HG02840 (cell line): ENCODE results near the gene AKAP8L.

ENCODE experiments used
- ATAC-seq: cut with Tn5 transposase; IDR thresholded peaks from one replicate; pipeline ENCODE4 v1.9.1; 2021; ENCODE audit warnings: mild to moderate bottlenecking, moderate library complexity, moderate number of reproducible peaks; ENCODE audit not compliant: unreplicated experiment, low FRiP score

The AKAP8L gene

DNA sequence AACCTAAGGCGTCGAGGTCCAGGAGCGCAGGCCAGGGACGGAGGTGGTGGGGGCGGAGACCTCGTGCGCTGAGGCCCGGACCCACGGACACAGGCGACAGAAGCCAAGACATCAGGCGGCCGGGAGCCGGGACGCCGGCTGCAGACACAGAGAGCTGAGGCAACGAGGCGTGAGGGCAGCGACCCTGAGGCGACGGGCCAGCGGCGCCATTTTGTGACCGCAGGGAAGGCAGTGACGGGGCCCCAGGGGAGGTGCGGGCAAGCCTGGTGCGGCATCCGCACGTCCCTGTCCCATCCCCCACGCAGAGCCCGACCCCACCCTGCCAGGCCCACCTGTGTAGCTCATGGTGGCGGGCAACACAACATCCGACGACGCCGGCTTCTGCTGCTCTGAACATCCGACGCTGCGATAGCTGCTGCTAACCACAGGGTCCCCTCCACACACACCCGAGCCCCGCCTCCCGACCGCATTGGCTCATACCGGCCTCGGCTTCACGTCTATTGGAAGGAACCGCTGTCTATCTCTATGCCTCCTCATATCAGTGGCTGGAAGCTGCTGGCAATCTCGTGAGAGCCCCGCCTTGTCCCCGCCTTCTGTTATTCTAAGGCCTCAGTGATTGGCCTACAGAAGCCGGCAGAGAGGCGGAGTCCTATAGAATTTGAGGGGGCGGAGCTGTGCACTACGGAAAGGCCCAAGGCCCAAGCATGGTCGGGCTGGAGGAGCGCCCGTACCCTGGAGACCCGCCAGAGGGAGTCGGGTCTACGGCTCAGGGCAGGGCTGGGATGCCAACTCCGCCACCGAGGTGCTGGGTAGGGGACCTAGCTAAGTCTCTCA lies at the start of gene AKAP8L:
Gene AKAP8L (minus strand): TSS at position 410 of the 834 bp plus-strand sequence. CDS start 65 bp downstream, at position 345.
- ATAC-seq, result peak; percentile 93

GRCh38 chr19:15467734-15468214 lies 49.0 kb upstream of the AKAP8L start:
- no peak for ATAC-seq

GRCh38 chr19:15466851-15467733 lies 48.3 kb upstream of the AKAP8L start:
- peak; percentile 48 for ATAC-seq

DNA sequence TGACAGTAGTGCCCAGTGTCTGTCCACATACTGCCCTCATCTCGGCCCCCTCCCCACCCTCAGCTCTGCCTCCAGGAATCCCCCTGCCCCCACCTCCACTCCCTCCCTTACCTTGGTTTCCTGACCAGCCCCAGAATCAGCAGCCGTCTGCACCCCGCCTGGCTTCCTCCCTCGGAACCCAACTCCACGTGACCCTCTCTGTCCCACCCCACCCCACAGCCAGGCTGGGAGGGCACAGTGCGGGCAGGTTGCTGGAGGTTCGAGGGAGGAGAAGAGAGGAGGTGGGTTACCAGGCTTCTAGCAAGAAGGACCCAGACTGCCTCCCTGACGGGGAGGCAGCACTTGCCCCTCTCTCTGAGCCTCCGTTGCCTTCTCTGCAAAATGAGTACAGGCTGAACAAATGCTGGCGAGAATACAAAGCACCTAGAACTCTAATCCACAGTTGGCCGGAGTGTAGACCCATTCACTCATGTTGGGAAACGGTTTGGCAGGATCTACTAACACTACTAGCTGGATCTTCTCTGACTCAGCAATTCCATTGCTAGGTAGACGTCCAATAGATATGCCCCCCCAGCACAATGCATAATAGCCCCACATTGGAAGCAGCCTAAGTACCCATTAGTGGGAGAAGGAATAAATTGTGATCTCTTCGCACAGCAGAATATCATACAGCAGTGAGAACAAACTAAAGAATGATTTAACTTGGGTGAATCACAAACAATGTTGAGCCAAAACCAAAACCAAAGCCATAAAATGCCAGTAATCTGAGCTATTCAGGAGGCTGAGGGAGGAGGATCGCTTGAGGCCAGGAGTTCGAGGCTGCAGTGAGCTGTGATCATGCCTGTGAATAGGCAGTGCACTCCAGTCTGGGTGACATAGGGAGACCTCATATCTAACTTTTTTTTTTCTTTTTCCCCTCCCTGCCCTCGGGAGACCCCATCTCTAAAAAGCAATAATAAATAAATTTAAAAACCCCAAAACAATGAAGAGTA lies 45.9 kb upstream of the AKAP8L start, which contains the start of gene RASAL3:
Gene RASAL3 (minus strand): TSS at position 151 of the 992 bp plus-strand sequence. CDS start 186 bp downstream, outside the sequence.
- no peak for ATAC-seq

GRCh38 chr19:15463861-15464371 lies 45.1 kb upstream of the AKAP8L start:
- no peak for ATAC-seq

GRCh38 chr19:15461694-15462093 lies 42.9 kb upstream of the AKAP8L start:
- no peak for ATAC-seq

DNA sequence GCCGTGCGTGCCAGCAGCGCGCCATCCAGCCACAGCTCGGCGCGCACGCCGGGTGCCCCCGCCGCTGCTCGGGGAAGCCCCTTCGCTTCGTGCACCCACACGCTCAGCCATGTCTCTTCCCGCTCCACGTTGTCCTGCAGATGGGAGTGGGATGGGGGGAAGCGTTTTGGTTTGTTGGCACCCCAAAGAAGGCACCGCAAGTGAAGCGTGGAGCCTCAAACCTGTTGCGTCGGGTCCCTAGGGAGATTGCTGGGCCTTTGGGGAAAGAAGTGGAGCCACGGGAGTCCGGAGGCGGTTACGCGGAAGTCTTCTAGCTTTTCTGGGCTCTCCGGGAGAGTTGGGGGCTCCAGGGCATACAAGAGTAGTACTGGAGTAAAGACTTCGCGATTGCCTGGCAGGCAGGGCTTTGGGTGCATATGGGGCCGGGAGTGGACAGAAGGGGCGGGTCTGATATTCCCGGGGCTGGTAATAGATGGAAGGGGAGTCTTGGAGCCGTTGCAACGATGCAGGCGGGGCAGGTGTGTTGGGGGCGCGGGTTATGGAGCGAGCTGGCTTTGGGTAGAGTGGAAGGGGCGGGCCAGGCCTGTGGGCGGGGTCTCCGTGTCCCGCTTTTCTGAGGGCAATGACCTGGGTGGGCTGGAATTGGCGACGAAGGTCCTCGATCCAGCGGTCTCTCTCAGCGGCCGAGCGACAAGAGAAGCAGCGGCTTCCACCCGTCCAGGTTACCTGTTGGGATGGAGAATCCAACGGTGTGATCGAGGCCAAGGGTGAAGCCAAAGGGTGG lies 39.1 kb upstream of the AKAP8L start:
- no peak for ATAC-seq

DNA sequence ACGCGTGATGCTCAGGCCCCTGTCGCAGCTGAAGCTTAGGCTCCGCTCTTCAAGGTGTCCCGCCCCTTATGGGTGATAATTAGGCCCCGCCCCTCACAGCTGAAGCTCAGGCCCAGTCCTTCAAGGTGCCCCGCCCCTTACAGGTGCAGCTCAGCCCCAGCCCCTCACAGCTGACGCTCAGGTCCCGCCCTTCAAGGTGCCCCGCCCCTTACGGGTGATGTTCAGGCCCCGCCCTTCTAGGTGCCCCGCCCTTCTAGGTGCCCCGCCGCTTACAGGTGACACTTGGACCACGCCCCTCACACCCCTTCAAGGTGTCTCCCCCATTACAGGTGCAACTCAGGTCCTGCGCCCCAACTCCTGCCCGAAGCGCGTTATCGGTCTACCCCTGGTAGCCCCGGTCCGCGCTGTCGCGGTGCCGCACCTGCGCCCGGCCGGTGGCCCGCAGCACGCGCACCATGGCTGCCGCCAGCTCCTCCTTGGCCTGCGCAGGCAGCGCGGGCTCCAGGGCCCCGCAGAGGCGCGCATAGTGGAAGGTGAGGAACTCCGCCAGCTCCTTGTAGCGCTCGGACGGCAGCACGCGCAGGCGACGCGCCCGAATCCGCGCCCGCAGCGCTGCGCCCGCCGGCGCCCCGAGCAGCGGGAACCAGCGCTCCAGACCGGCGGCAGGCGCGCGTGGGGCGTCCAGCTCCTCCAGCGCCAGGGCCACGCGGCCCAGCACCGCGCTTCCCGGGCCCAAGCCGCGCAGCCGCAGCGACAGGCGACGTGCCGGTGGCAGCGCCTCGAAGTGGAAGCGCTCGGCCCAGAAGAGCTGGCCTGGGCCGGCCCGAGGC lies 38.3 kb upstream of the AKAP8L start:
- ATAC-seq, result no peak

DNA sequence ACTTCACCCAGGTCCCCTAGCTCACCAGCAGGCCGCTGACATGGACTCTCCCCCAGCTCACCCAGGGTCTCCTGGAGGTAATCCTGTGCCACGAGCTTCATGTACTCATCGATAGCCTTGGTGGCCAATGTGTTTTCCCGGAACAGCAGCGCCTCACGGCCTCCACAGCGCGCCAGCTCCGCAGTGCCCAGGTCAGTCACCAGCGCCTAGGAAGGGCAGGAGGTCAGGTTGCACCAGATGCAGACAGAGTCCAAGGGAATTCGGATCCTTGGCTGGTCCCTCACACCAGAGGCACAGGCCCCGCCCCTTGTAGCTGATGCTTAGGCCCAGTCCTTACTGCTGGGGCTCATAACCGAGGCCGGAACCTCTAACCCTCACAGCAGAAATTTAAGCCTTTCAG lies 37.7 kb upstream of the AKAP8L start:
- no peak for ATAC-seq

GRCh38 chr19:15455996-15456395 lies 37.2 kb upstream of the AKAP8L start:
- no peak for ATAC-seq

DNA sequence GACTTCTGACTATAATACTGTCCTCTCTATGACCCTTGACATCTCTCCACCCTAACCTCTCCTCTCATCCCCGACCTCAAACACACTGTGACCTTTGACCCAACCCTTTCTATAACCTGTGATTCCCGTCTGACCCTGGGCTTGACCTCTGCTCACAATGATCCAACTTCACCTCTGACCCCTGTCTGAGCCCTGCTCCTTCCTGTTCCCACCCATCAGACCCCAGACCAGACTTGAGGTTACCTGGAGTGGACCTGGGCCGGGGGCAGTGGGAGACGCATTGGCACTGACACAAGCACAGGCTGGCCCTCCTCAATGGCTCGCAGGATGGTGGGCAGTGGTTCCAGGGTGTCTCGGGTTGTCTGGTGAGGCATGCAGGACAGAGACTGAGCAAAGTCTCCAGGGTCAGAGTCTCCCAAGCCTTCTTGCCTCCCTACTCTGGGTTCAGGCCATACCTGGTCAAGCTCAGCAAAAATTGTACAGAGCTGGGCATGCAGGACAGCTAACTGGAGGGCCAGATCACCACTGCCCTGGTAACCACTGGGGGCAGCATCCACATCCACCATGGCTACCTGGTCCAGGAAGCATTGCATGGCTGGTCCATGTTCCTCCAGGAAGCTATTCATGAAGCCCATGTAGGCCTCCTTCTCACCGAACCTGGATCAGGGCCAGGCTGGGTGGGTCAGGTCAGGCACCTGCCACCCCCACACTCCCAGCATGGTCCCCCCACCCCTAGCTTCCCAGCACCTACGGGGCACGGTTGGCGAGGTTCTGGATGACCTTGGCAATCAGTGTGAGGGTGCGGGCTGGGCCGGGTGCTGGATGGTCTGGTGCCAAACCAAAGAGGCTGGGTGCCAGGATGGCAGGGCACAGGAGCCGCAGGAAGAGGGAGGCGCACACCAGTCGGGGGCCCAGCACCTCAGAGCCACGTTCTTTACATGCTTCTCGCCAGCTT lies 35.4 kb upstream of the AKAP8L start:
- no peak for ATAC-seq

- no peak for ATAC-seq
These were observed 34.3 kb upstream of the AKAP8L start for GRCh38 chr19:15453091-15453578.

DNA sequence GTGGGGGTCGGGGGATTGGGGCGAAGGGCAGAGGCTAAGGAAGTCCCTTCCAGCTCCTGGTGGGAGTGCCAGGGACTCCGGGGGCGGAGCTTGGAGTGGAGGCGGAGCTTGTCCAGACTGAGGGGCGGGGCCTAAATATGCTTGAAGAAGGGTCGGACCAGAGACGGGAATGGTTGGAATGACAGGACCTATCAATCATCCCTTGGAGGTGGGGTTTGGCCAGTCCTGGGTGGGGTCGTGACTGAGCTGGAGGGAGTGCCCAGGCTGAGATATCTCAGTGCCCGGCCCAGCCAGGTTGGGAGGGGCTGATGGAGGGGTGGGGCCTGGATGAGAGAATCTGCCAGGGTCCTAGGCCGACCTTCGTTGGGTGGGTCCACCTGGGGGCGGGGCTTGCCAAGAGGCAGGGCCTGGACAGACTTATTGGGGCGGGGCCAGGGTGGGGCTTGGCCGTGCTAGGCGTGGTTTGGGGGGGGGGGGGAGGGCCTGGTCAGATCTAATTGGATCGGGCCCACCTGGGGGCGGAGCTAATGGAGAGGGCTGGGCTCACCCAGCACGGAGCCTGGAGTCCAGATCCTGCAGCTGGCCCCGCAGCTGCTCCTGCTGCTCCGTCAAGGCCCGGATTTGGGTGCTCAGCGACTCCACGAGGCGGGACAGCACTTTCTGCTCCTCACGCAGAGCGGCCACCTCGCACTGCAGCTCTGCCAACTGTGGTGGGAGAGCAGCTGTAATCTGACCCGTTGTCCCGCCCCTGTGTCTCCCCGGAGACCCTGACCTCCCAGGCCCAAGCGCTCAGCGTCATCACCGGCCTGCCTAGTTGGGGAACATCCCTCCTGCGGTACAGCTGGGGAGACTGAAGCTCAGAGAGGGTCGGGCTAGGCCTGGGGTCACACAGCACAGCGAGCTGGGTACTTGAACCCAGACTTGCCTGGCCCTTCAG lies 33.6 kb upstream of the AKAP8L start:
- ATAC-seq, result no peak

DNA sequence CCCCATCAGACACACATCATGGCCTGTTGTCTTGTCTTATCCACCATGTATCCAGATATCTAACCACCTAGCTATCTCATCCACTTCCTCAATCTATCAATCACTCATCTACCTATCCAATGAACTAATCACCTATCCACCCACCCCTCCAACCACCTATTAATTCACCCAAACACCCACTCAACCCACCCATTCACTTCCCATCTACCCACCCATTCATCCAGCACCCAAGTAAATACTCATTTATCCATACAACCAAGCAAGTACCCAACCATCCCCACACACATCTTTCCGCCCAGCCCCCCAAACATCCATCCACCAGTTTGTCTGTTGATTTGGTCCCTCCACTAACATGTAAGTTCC lies 31.7 kb upstream of the AKAP8L start:
- no peak for ATAC-seq

DNA sequence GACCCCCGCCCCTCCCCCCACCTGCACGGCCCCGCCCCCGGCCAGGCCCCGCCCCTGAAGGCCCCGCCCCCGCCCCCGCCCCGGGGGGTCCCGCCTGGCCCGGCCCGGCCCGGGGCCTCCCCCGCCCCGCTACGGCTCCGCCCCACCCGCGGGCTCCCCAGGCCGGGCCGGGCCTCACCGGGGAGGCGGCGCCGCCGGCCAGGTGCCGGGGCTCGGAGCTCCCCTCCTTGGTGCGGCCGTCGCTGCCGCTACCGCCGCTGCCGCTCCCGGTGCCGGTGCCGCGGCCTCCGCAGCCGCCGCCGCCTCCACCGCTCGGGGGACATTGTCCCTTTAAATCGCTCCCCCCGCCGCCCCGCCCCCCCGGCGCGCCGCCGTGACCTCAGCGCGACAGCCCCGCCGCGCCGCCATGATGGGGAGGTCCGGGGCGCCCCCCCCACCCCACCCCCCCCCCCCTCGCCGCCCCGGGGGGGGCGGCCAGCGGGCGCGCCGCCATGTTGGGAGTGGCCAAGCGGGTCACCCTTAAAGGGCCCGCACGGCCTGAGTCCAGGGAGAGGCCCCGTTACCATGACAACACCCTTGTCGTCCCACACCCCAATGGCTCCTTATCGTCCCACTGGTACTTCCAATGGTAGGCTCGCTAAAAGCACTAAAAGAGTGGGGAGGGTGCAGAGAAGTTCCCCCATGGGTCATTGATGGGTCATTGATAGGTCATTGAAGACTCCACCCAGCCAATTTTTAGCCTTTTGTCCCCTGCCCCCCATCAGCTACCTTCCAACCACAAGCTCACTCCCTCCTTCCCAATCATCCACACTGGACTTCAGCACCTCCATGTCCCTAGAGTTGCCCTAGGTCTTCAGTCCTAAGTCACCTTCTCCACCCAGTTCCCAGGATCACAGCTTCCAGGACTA lies 31.1 kb upstream of the AKAP8L start, which contains the start of gene WIZ:
Gene WIZ (minus strand): TSS at position 337 of the 908 bp plus-strand sequence. CDS start 1,649 bp downstream, outside the sequence.
- no peak for ATAC-seq
